GM08714 (cell line): ENCODE measurements around the gene KCNQ1OT1.

ENCODE experiments used
- H3K4me3 ChIP-seq: fragments of 200-500 bp; sonication (Bioruptor generic); 2 replicates; pipeline ENCODE4 v1.5.1; 2014; ENCODE audit warnings: mild to moderate bottlenecking, low read length, inconsistent platforms
- ZNF274 ChIP-seq: IDR thresholded peaks from 2 replicates; pipeline ENCODE4 v1.6.1; 2012; ENCODE audit warnings: mild to moderate bottlenecking, low read depth, low read length

The KCNQ1OT1 gene

DNA sequence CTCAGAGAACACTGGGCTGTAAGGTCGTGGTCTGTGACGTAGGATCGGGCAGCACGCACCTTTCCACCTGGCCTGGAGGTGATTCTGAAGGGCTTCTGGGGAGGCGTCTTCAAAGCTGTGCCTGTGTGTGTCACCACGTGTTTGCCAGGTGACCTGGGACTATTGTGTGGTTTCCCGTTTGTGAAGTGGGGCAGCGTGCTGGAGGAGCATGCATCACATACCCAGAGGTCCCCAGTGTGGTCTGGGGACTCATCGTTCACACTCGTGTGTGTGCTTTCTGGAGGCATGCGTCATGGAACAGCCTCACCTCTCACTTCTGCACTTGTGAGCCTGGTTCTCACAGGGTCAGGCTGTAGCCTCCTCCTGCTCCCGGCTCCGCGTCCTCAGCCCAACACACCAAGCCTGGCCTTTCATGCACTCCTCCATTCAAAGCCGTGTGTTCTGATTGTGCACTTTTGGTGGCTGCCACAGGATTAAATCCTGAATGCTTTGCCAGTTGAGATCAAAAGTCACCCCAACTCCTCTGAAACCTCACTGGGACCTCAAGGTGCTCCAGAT, 106.3 kb downstream of the KCNQ1OT1 start:
- no peak for TF ChIP-seq ZNF274
- H3K4me3 ChIP-seq, result no peak overlapping the region

DNA sequence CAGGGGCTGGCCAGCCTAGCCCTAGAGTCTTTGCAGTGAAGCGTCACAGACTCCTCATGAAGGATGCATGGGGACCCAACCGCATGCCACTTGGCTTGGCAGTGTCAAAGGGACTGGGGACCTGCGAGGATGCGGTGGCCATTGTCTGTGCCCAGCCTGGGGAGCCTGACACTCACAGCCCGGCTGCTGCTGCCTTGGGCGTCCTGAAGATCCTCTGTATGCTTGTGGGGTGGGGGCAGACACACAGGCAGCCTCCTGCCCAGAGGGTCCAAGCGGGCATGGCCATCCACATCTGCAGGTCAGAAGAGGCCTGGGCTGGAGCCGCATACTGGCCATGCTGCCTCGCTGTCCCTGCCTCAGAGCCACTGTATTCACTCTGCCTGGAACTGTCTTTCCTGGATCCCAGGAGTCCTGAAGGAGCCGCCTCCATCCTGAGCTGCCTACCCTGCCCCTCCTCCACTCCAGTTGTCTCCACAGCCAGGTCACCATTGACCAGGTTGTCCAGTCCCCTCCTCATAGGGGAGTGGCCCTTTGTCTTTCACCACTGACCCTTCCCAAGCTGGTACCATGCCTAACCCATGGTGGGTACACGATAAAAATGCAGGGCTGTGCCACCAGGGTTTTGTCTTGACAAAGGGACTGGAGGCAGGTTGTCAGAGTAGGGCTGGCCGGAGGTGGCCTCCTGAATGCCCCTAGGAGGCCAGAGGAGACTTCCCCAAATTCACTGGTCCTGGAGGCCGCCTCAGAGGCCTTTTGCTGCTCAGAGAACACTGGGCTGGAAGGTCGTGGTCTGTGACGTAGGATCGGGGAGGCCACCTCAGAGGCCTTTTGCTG, 107.0 kb downstream of the KCNQ1OT1 start:
- no peak for TF ChIP-seq ZNF274
- H3K4me3 ChIP-seq, result no peak overlapping the region

- no peak overlapping the region for H3K4me3 ChIP-seq
- no peak for TF ChIP-seq ZNF274
Measured at GRCh38 chr11:2591805-2592204, 108.0 kb downstream of the KCNQ1OT1 start.

GRCh38 chr11:2590965-2591754, 108.6 kb downstream of the KCNQ1OT1 start:
- no peak overlapping the region for H3K4me3 ChIP-seq
- TF ChIP-seq ZNF274, result no peak

- no peak overlapping the region for H3K4me3 ChIP-seq
Measured at GRCh38 chr11:2590131-2590964, 109.4 kb downstream of the KCNQ1OT1 start.

GRCh38 chr11:2589538-2589934, 110.3 kb downstream of the KCNQ1OT1 start:
- no peak overlapping the region for H3K4me3 ChIP-seq
- TF ChIP-seq ZNF274, result no peak

More at GRCh38 chr11:2590131-2590964, 109.4 kb downstream of the KCNQ1OT1 start:
- TF ChIP-seq ZNF274, result no peak

GRCh38 chr11:2588809-2589537, 110.8 kb downstream of the KCNQ1OT1 start:
- no peak for TF ChIP-seq ZNF274

DNA sequence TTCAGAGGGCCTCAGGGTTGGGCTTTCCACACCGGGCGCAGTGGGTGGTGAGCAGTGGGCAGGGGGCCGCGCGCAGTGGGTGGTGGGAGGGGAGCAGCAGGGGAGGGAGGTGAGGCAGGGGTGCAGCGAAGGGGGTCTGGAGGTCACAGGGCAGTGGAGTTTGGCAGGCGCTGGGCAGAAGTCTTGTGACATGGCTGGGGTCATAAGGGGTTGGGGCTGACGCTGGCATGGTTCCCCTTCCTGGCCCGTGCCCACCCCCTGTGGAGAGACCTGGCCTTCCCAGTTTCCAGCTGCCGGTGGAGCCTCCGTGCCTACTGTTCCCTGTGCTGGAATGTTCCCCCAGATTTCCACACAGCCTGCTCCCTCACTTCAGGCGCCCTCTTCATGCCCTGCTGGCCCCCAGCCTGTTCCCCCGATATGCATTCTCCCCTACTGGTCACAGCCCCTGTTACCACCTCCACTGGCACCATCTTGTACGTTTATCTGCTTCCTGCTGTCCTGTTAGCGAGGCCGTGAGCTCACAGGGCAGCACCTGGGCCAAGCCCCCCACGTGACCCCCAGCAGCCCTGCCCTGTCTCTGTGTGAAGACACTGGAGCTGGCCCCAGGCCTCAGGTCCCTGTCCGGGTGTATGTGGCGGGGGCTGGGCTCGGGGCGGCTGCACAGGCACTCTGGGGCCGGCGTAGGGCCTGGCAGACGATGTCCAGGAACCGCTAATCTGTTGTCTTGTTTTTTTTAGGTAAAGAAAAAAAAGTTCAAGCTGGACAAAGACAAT, 111.6 kb downstream of the KCNQ1OT1 start:
- no peak for TF ChIP-seq ZNF274
- no peak overlapping the region for H3K4me3 ChIP-seq

More at GRCh38 chr11:2588809-2589537, 110.8 kb downstream of the KCNQ1OT1 start:
- H3K4me3 ChIP-seq, result no peak overlapping the region

GRCh38 chr11:2587132-2587930, 112.5 kb downstream of the KCNQ1OT1 start:
- H3K4me3 ChIP-seq, result no peak overlapping the region
- no peak for TF ChIP-seq ZNF274

DNA sequence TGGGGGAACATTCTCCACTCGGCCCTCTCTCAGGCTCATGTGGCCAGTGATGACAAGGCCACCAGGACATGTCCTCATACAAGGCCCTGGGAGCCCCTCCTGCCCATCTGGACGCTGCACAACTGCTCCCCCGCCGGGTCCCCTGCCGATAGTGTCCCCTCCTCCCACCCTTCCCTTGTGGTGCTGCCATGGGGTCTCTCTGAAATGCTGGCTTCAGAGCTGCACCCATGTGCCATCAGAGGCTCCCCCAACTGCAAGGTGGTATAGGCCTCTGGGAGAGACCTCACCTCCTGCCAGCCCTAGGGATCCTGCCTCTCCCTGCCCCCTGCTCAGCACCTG, 113.0 kb downstream of the KCNQ1OT1 start:
- no peak overlapping the region for H3K4me3 ChIP-seq
- no peak for TF ChIP-seq ZNF274

- TF ChIP-seq ZNF274, result no peak
- no peak overlapping the region for H3K4me3 ChIP-seq
Measured at GRCh38 chr11:2586087-2586792, 113.6 kb downstream of the KCNQ1OT1 start.
